Upper lobe of right lung (tissue), 1 donor: ENCODE data around the gene A1BG. TPM values are rescaled to one million over a fixed set of nuclear protein-coding genes. Genes with fewer than 3 reads are reported as not detected.

Experiments used
- ATAC-seq: fragments of 200-7000 bp; cut with Tn5 transposase; one replicate; pipeline ENCODE4 v1.9.1; 2020; ENCODE audit warnings: mild to moderate bottlenecking, moderate library complexity
- DNase-seq: peaks from one replicate; pipeline ENCODE4 v3.0.0-alpha.2; 2020
- H3K27ac ChIP-seq: fragments of 200-600 bp; one replicate; pipeline ENCODE4 v1.8.0; 2022
- H3K27me3 ChIP-seq: fragments of 200-600 bp; one replicate; pipeline ENCODE4 v1.8.0; 2022; ENCODE audit warnings: mild to moderate bottlenecking
- H3K36me3 ChIP-seq: fragments of 200-600 bp; one replicate; pipeline ENCODE4 v1.8.0; 2022
- H3K4me1 ChIP-seq: fragments of 200-600 bp; one replicate; pipeline ENCODE4 v1.8.0; 2022
- H3K4me3 ChIP-seq: fragments of 200-600 bp; one replicate; pipeline ENCODE4 v1.8.0; 2022; ENCODE audit warnings: mild to moderate bottlenecking
- H3K9me3 ChIP-seq: fragments of 200-600 bp; one replicate; pipeline ENCODE4 v1.8.0; 2022
- CTCF ChIP-seq: fragments of 200-600 bp; IDR thresholded peaks from one replicate; pipeline ENCODE4 v1.8.0; 2022; ENCODE audit warnings: antibody characterized with exemption
- intact Hi-C: fragments of 100-400 bp; cut with DNase I; formaldehyde crosslinking; loops from one replicate; pipeline ENCODE4 v1.11.0; 2022
- microRNA-seq: library from miRNA; unstranded; fragments of <30 nt; microRNA quantifications from one replicate; pipeline ENCODE4 v1.2.0, GENCODE V29; 2020; ENCODE audit warnings: borderline microRNAs expressed
- total RNA-seq: library from RNA; stranded (reverse); fragmentation: NEBNext Ultra II Directional; extraction: Animal tissue kit (Norgen Biotek cat#: 25700); gene quantifications from one replicate; pipeline ENCODE4 v1.2.1, GENCODE V29; 2021
- donor health status: DM: no; HTN: yes; CAD: no; lungs with severe emphysema.

A1BG gene
- total RNA-seq, 1 donor from 2014 or later, result 12.7 TPM

GRCh38 chr19:58305065-58305931, 48.0 kb downstream of the A1BG start, which contains the start of gene ERVK3-1:
Gene ERVK3-1 (plus strand): TSS chr19:58305377. CDS start chr19:58312169, 6,792 bp downstream.
- H3K36me3 ChIP-seq, result peaks cover 36% of the 10 kb centered on the region
- peak within 1 kb of the TSS; percentile 91 for H3K4me3 ChIP-seq
- TF ChIP-seq CTCF, result no peak
- H3K27me3 ChIP-seq, result no peaks in the 10 kb centered on the region
- intact Hi-C loops, result no loop called here
- peak within 1 kb of the TSS; percentile 95 for H3K27ac ChIP-seq
- H3K4me1 ChIP-seq, result peaks cover 20% of the 10 kb centered on the region
- ATAC-seq (peak; percentile 100), DNase-seq (peak; percentile 98)
- H3K9me3 ChIP-seq, result no peaks in the 10 kb centered on the region

GRCh38 chr19:58304748-58305064, 48.6 kb downstream of the A1BG start:
- no peaks in the 10 kb centered on the region for H3K9me3 ChIP-seq
- H3K4me3 ChIP-seq, result peak overlapping the region; percentile 91
- H3K4me1 ChIP-seq, result peaks cover 20% of the 10 kb centered on the region
- TF ChIP-seq CTCF, result no peak
- peaks cover 35% of the 10 kb centered on the region for H3K36me3 ChIP-seq
- no peaks in the 10 kb centered on the region for H3K27me3 ChIP-seq
- intact Hi-C loops, result no loop called here
- peak overlapping the region; percentile 95 for H3K27ac ChIP-seq
- DNase-seq, result no peak
- no peak for ATAC-seq

GRCh38 chr19:58304255-58304654, 49.0 kb downstream of the A1BG start:
- DNase-seq (no peak), ATAC-seq (no peak)
- TF ChIP-seq CTCF, result no peak
- Histone ChIP-seq H3K9me3 (no peaks in the 10 kb centered on the region), H3K27me3 (no peaks in the 10 kb centered on the region), H3K36me3 (peaks cover 30% of the 10 kb centered on the region), H3K27ac (peak overlapping the region; percentile 95), H3K4me3 (peak overlapping the region; percentile 91), H3K4me1 (peaks cover 20% of the 10 kb centered on the region)
- intact Hi-C loops, result no loop called here

GRCh38 chr19:58300620-58301019, 52.7 kb downstream of the A1BG start:
- ATAC-seq (no peak), DNase-seq (no peak)
- no peak overlapping the region for H3K27ac ChIP-seq
- TF ChIP-seq CTCF, result no peak
- intact Hi-C loops, result no loop called here
- no peaks in the 10 kb centered on the region for H3K9me3 ChIP-seq
- peaks cover 10% of the 10 kb centered on the region for H3K36me3 ChIP-seq
- H3K27me3 ChIP-seq, result no peaks in the 10 kb centered on the region
- no peak overlapping the region for H3K4me3 ChIP-seq
- peaks cover 4% of the 10 kb centered on the region for H3K4me1 ChIP-seq

GRCh38 chr19:58296104-58296503, 57.2 kb downstream of the A1BG start:
- Histone ChIP-seq H3K4me3 (no peak overlapping the region), H3K4me1 (no peaks in the 10 kb centered on the region), H3K36me3 (peaks cover 45% of the 10 kb centered on the region), H3K27ac (no peak overlapping the region), H3K27me3 (no peaks in the 10 kb centered on the region), H3K9me3 (no peaks in the 10 kb centered on the region)
- TF ChIP-seq CTCF, result no peak
- ATAC-seq (no peak), DNase-seq (no peak)
- intact Hi-C loops, result no loop called here

Small RNA genes lying within 50 kb of the gene (microRNA-seq; reads per million reads assigned to microRNA genes)
- gene MIR4754 (not detected), gene MIR6806 (not detected)

Other genes with a start within 250 kb of the A1BG start
- gene ZNF329, start 202.7 kb downstream of the A1BG start, total RNA-seq, result 7.4 TPM
- 31.9 TPM for gene ZNF274, start 170.4 kb downstream of the A1BG start, total RNA-seq
- 27.0 TPM for gene ZNF544, start 124.6 kb downstream of the A1BG start, total RNA-seq
- gene ZNF8, start 74.5 kb downstream of the A1BG start, total RNA-seq, result 6.0 TPM
- gene ERVK3-1, start 48.1 kb downstream of the A1BG start, total RNA-seq, result 34.8 TPM
- gene ZSCAN22, start 26.5 kb downstream of the A1BG start, total RNA-seq, result 4.0 TPM
- 1.4 TPM for gene ZNF497, start 9.3 kb upstream of the A1BG start, total RNA-seq
- 1.6 TPM for gene ZNF837, start 27.5 kb upstream of the A1BG start, total RNA-seq
- gene RPS5, start 33.8 kb upstream of the A1BG start, total RNA-seq, result 721 TPM
- 0.55 TPM for gene RNF225, start 42.2 kb upstream of the A1BG start, total RNA-seq
- gene ZNF584, start 55.2 kb upstream of the A1BG start, total RNA-seq, result 9.5 TPM
- 5.1 TPM for gene ZNF132, start 86.7 kb upstream of the A1BG start, total RNA-seq
- gene ZNF324B, start 98.1 kb upstream of the A1BG start, total RNA-seq, result 6.9 TPM
- 11.7 TPM for gene ZNF324, start 113.6 kb upstream of the A1BG start, total RNA-seq
- gene ZNF446, start 122.9 kb upstream of the A1BG start, total RNA-seq, result 8.8 TPM
- 4.7 TPM for gene SLC27A5, start 158.5 kb upstream of the A1BG start, total RNA-seq
- 14.1 TPM for gene ZBTB45, start 166.3 kb upstream of the A1BG start, total RNA-seq
- 199 TPM for gene TRIM28, start 190.6 kb upstream of the A1BG start, total RNA-seq
- 96.5 TPM for gene CHMP2A, start 201.6 kb upstream of the A1BG start, total RNA-seq
- gene UBE2M, start 205.1 kb upstream of the A1BG start, total RNA-seq, result 53.8 TPM
- 44.3 TPM for gene MZF1, start 219.8 kb upstream of the A1BG start, total RNA-seq